ENCODE data around the gene CHMP2A. TPM values are rescaled to one million over a fixed set of nuclear protein-coding genes. Genes with fewer than 3 reads are reported as not detected.

Gene CHMP2A
- polyA plus RNA-seq, 3 donors, result 96.8 to 196 (median 184) TPM

DNA sequence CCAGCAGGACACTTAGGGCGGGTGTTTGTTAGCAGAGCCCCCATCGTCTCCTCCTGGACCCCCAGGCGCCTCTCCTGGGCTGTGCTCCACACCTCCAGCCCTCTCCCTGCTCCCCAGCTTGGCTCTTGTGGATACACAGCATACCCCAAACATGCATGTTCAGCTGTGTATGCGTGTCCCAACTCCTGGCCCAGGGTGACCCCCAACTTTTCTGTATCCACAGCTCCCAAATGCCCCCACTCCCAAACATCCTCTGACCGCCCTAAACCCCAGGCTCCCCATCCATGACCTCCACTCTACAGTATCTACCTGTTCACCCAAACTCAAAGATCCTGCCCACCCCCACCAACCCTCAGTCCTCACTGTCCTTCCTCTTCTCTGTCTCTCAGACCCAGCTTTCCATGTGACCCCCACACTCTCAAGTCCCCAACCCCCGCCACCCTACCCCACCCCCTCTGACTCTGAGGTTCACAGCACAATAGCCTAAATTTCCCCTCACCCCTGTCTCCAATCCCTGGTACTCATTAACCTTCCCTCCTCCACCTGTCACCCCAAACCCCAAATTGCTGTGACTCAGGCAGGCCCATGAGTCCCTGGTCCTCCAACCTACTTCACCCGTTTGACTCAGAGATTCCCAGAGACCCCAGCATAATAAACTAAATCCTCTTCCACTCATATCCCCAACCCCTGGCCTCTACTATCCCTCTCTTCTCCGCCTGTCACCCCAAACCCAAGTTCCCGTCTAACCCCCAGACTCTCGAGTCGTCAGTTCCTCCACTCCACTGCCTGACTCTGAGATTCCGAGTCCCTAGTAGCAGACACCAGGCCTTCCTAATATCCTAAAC lies 2.5 kb upstream of the CHMP2A start:
- WGBS, 3 donors, result 24 to 40% (median 37%) methylated on average over 12 of the region's 12 CpGs

DNA sequence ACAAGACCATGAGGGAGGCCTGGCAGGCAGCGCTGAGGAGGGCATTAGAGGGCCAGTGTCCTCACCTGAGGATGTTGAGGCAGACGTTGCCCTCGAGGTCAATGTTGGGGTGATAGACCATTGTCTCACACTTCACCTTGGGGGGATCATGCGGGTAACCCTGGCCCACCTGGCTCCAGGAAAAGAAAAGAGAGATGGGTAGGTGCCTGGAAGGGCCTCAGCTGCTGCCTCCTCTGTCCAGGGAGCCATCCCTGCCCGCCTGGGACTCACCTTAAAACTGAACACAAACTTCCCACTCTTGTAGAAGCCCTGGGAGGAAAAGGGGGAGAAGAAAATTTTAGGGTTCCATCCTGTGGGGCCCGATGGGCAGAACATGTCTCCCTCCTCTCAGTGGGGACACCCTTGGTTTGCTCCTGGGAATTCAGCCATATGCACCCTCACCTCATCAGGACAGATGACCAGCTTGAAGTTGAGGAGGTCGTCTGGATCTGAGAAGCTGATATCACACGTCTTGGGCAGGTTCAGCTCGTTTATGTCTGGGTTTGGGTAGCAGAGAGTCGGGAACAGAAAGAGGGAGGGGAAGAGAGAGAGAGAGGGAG lies 1.8 kb upstream of the CHMP2A start:
- WGBS, 3 donors, result 55 to 63% (median 62%) methylated on average over 9 to 10 of the region's 10 CpGs
- H3K27ac ChIP-seq (ENCODE audit: low read depth, low read length), result no peak overlapping the region

More for the DNA sequence above, 2.5 kb upstream of the CHMP2A start:
- peak overlapping the region; percentile 97 for H3K27ac ChIP-seq (ENCODE audit: low read depth, low read length)

DNA sequence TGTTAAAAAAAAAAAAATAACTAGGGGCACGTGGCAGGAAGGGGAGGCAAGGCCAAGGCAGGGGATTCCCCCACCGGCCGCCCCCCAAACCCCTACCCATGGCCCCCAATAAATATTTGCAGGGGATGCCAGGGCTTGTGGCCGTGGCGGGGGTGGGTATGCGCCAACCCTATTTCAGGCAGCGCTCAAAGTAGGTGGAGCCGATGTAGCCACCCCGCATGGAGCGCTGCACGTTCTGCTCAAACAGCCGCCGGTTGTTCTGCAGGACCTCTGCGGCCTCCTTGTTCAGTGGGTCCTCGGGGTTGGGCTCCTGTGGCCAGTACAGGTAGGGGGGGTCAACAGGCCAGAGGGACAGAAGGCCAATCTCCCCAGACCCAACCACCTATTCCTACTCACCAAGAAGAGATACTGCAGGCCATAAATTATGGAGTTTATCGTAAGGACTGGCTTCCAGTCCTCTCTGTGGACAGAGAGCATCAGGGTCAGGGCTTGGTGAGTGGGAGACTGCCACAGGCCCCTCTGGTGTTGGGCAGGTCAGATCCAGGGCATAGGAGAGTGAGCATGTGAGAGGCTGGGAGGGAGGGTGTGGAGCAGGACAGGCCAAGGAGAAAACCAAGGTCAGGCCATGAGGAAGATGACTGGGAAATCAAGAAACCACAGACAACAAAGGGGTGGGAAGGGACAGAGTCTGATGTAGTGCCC lies 1.2 kb upstream of the CHMP2A start:
- WGBS, 3 donors, result 80 to 84% (median 82%) methylated on average over 15 to 16 of the region's 16 CpGs
- H3K27ac ChIP-seq (ENCODE audit: low read depth, low read length), result no peak overlapping the region

DNA sequence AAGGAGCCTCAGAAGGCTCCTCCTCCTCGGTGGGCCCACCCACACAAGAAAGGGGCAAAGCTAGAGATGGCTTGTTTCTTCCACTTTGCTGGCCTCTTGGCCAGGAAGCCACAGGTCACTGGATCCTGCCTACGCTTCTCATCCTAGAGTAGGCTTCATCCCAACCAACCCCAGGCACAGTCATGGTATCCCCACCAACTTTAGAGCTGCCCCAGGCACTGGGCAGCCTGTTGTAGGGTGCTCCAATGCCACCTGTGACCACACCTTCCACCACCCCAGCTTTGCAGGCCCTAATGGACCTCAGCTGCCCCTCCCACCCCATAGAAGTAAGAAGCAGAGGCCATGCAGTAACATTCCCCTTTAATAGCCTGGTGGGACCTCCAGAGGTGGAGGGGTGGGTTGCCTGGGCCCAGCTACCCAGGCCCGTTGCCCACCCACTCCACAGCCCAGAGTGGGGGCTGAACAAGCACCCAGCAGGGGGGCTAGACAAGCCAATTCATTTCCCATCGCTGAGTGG lies 522 bp upstream of the CHMP2A start:
- 47 to 60% (median 50%) methylated on average over 4 of the region's 4 CpGs for WGBS, 3 donors

DNA sequence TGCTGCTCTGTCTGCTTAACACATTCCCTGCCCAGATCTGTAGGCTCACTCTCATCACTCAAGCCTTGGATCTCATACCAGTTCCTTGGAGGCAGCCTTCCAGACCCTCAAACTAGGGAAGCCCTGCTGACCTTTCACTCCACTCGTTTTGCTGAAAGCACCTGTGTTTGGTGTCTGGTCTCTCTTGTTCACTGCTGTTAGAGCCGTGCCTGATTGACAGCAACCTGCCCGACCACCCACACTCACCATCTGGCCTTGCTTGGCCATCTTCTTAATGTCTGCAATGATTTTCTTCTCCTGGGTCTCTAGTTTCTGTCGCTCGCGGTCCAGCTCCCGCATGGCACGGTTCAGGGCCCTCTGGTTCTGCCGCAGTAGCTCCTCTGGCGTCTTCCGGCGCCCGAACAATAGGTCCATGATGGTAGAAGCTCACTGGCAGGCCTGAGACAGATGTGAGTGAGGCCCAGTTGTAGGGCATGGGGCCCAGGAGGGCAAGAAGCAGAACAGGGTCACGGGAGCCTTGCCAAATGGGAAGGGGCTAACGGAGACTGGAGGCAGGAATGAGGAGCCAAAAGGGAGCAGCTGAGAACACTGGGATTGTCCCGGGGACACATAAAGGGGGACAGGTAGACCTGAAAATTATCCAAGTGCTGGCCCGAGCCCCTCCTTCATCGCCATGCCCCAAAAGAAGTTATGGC lies 959 bp downstream of the CHMP2A start:
- H3K27ac ChIP-seq (ENCODE audit: low read depth, low read length), result peak overlapping the region; percentile 86
- WGBS, 3 donors, result 19 to 40% (median 36%) methylated on average over 18 of the region's 18 CpGs

More for the DNA sequence above, 522 bp upstream of the CHMP2A start:
- H3K27ac ChIP-seq (ENCODE audit: low read depth, low read length), result peak overlapping the region; percentile 90

DNA sequence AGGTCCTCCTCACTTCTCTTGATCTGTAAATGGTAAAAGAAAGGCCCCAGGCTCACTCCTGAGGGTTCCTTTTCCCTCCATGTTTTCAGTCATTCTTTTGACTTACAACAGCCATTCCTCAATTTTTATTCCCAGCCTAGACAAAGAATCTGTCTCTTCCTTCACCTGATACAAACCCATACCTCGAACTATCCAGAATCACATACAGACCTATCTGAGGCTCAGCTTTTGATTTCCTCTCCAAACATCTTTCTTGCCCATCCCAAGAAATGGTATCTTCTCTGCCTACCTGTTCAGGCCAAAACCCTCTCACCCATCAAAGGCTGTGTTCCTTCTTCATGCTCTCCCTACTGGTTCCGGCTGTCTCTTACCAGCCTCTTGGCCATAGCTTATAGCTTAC lies 2.2 kb downstream of the CHMP2A start:
- 89 to 90% (median 89%) methylated on average over 2 of the region's 2 CpGs for WGBS, 3 donors
- H3K27ac ChIP-seq (ENCODE audit: low read depth, low read length), result no peak overlapping the region

DNA sequence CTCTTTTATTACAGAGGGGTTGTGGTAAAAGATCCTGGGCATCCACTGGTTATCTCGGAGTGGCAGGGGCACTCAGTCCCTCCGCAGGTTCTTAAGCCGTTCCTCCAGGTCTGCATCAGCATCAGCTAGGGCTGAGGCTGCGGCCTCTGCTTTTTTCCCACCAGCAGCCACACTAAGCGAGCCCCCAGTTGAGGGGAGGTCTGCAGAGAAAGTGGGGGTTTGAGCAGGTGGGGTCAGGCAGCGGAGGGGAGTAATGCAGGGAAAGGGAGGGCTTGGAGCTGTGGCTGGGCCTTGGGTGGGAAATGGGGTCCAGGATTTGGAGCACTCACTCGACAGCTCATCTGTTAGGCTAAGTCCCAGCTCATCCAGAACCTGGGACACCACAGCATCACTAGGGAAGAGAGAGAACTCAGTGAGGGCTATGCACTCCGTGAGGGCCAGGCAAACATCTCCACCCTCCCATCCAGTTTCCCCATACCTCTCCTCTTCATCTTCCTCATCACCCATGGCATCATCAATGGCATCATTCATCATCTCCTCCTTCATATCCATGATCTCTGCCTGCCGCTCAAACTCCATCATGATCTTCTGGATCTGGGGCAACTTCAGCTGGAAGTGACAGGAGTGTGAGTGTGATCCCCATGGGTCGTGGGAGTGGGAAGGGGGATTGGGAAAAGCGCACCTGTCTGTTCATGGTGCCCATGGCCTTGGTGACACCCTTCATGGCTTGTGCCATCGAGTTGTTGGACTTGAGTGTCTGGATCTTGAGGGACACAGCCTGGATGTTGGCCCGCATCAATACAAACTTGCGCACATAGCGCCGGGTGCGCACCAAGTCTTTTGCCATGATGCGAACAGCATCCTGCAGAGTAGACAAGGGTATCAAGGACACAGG lies 3.1 kb downstream of the CHMP2A start:
- no peak overlapping the region for H3K27ac ChIP-seq (ENCODE audit: low read depth, low read length)
- 91 to 95% (median 93%) methylated on average over 18 of the region's 18 CpGs for WGBS, 3 donors

DNA sequence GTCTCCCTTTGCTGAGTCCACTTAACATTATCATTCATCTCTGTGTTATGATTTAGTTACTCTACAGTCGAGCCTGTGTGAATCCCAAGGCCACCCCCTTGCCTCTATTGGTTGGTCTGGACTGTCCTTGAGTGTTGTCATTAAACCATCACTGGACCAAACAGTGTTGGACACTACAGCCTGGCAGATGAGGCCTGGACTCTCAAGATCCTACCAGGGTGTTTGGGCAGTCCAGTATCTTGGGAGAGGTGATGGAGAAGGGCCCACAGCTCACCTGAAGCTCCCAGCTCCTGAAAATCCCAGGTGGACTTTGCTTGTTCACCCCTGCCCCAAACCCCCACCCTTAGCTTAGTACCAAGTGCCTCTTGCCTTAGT lies 3.8 kb downstream of the CHMP2A start:
- no peak overlapping the region for H3K27ac ChIP-seq (ENCODE audit: low read depth, low read length)
- 18 to 59% (median 52%) methylated on average over 1 of the region's 1 CpG for WGBS, 3 donors

DNA sequence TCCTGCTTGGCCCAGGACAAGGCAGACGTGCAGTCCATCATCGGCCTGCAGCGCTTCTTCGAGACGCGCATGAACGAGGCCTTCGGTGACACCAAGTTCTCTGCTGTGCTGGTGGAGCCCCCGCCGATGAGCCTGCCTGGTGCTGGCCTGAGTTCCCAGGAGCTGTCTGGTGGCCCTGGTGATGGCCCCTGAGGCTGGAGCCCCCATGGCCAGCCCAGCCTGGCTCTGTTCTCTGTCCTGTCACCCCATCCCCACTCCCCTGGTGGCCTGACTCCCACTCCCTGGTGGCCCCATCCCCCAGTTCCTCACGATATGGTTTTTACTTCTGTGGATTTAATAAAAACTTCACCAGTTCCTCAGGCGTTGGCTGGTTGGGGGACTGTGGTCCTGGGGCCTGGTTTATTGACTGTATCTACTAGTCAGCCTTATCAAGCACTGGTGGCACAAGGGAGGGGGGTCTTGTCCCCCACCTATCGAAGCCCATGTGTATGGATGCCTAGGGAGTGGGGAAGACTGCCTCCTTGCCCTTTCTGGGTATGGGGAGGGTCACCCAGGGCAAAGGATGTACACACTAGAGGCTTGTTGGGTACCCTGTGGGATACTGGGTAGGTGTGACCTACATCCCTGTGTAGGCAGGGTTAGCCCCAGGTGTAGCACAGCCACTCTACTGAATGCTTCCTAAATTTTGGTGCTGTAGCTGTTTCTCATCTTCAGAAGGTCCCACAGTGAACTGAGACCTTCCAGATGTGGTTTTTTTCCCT lies 4.4 kb downstream of the CHMP2A start:
- H3K27ac ChIP-seq (ENCODE audit: low read depth, low read length), result no peak overlapping the region
- 80 to 92% (median 92%) methylated on average over 13 of the region's 13 CpGs for WGBS, 3 donors

DNA sequence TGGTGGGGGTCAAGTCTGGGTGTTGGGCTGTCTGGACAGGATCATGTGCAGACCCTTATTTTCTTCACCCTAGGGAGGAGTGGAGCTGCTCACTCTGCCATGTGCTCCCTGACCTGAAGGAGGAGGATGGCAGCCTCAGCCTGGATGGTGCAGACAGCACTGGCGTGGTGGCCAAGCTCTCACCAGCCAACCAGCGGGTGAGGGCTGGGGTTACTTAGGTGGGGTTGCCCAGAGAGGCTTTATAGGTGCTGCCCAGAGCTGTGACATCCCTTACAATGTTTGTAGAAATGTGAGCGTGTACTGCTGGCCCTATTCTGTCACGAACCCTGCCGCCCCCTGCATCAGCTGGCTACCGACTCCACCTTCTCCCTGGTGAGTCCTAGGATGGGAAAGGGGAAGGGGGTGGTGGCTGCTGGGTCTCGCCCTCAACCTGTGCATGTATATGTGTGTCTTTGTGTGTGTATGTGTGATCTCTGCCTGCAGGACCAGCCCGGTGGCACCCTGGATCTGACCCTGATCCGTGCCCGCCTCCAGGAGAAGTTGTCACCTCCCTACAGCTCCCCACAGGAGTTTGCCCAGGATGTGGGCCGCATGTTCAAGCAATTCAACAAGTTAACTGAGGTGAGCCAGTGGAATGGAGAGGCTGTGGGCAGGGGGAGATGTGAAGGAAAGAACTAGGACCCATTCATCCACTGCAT lies 5.1 kb downstream of the CHMP2A start:
- no peak overlapping the region for H3K27ac ChIP-seq (ENCODE audit: low read depth, low read length)
- 85 to 91% (median 91%) methylated on average over 11 of the region's 11 CpGs for WGBS, 3 donors

DNA sequence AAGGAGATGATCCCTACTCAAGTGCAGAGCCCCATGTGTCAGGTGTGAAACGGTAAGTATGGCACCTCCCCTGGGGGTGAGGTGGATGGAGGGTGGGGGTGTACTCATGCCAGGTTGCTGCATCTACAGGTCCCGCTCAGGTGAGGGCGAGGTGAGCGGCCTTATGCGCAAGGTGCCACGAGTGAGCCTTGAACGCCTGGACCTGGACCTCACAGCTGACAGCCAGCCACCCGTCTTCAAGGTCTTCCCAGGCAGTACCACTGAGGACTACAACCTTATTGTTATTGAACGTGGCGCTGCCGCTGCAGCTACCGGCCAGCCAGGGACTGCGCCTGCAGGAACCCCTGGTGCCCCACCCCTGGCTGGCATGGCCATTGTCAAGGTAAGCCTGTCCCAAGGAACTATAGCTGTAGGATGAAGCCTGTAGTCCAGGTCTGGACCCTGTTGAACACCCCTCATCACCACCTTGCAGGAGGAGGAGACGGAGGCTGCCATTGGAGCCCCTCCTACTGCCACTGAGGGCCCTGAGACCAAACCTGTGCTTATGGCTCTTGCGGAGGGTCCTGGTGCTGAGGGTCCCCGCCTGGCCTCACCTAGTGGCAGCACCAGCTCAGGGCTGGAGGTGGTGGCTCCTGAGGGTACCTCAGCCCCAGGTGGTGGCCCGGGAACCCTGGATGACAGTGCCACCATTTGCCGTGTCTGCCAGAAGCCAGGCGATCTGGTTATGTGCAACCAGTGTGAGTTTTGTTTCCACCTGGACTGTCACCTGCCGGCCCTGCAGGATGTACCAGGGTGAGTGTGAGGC lies 5.8 kb downstream of the CHMP2A start:
- WGBS, 3 donors, result 88 to 90% (median 89%) methylated on average over 20 of the region's 20 CpGs
- H3K27ac ChIP-seq (ENCODE audit: low read depth, low read length), result no peak overlapping the region

DNA sequence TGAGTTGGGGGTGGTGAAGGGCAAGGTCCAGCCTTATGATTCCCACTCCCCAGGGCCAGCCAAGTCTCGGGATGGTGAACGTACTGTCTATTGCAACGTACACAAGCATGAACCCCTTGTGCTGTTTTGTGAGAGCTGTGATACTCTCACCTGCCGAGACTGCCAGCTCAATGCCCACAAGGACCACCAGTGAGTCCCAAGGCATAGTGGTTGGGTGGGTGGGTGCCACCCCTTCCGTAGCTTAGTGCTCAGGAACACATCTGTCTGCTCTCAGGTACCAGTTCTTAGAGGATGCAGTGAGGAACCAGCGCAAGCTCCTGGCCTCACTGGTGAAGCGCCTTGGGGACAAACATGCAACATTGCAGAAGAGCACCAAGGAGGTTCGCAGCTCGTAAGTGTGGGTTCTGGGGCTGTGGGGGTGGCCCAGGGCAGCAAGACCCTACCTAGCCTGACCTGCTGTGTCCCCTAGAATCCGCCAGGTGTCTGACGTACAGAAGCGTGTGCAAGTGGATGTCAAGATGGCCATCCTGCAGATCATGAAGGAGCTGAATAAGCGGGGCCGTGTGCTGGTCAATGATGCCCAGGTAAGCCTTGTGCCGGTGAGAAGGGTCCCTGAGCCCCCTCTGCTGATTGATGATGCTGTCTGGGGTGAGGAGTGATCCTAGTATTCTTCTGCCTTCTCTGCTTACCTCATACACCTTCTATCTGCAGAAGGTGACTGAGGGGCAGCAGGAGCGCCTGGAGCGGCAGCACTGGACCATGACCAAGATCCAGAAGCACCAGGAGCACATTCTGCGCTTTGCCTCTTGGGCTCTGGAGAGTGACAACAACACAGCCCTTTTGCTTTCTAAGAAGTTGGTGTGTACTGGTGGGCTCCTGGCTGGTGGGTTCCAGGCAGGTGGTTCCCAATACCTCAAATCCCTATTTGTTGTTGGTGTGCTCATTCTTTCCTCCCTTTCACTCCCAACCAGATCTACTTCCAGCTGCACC lies 7.3 kb downstream of the CHMP2A start:
- no peak overlapping the region for H3K27ac ChIP-seq (ENCODE audit: low read depth, low read length)
- WGBS, 3 donors, result 88 to 92% (median 91%) methylated on average over 18 of the region's 18 CpGs

DNA sequence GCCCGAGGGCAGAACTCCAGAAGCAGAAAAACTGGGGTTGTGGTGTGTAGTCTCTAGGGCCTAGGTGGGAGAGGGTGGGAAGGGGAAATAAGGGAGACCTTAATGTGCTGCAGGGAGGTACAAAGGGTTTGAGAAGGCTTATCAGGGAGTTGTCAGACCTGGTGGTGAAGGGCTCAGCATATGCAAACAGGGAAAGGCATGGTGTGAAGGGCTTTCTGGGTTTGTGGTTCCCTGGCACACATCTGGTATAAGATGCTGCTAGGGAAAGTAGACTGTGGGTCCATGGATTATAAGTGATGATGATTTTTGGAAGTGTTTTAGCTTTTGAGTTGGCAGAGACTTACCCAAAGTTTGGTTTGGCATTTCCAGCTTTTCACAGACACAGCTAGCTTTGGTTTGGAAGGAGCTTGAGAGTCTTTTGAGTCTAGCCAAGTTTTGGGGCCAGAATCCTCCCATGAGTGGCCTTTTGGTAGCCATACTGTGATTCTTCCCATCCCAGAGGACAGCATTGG lies 8.8 kb downstream of the CHMP2A start:
- WGBS, 3 donors, result 0 to 13% (median 13%) methylated on average over 1 of the region's 1 CpG
- H3K27ac ChIP-seq (ENCODE audit: low read depth, low read length), result no peak overlapping the region

DNA sequence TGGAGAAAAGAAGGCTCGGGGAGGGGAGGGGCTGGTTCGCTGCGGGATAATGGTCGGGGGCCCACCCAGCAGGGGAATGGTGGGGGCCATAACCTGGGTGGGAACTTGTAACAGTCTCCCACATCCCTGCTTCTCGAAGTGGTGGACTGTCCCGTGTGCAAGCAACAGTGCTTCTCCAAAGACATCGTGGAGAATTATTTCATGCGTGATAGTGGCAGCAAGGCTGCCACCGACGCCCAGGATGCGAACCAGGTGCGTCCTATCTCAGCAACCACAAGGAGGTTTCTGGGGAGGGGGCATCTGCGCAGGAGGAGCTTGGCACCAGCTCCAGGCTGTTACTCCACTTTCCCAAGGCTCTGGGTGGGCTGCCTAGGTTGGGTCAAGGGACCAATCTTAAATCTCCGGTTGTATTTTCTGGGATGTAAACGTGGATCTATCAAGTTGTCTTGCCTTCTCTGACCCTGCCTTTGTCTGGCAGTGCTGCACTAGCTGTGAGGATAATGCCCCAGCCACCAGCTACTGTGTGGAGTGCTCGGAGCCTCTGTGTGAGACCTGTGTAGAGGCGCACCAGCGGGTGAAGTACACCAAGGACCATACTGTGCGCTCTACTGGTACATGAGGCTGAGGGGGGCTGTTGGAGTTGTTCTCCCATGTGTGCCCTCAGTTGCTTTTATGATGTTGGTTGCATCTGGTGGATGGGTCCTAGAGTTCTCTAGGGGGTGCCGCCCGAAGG lies 9.5 kb downstream of the CHMP2A start:
- H3K27ac ChIP-seq (ENCODE audit: low read depth, low read length), result no peak overlapping the region
- 8 to 11% (median 8%) methylated on average over 21 of the region's 21 CpGs for WGBS, 3 donors

Data from adipose tissue (tissue), 3 donors.